Peyer's patch (tissue), 4 donors: ENCODE results near the gene FAM240A. TPM values are rescaled to one million over a fixed set of nuclear protein-coding genes. Genes with fewer than 3 reads are reported as not detected.

ENCODE experiments used
- DNase-seq, 3 donors: peaks; one replicate each; pipeline ENCODE4 v3.0.0-alpha.2; 2017 to 2019
- H3K27ac ChIP-seq, 4 donors: fragments of 200-600 bp; sonication (generic); one replicate each; pipeline ENCODE4 v1.5.1; 2016 to 2019
- H3K27me3 ChIP-seq, 2 donors: fragments of 200-600 bp; sonication (generic); one replicate each; pipeline ENCODE4 v1.5.1; 2019
- H3K36me3 ChIP-seq, 3 donors: fragments of 200-600 bp; sonication (generic); one replicate each; pipeline ENCODE4 v1.5.1; 2016 to 2019
- H3K4me1 ChIP-seq, 4 donors: fragments of 200-600 bp; sonication (generic); one replicate each; pipeline ENCODE4 v1.5.1; 2016 to 2019
- H3K4me3 ChIP-seq, 4 donors: fragments of 200-600 bp; sonication (generic); 1 replicate in 3 of 4; 2 replicates in 1 of 4; pipeline ENCODE4 v1.5.1; 2016 to 2019; ENCODE audit warnings: mild to moderate bottlenecking in 1 of 4
- H3K9me3 ChIP-seq, 4 donors: fragments of 200-600 bp; sonication (generic); one replicate each; pipeline ENCODE4 v1.5.1; 2016 to 2019; ENCODE audit warnings: mild to moderate bottlenecking in 1 of 4
- POLR2A ChIP-seq, 2 donors: fragments of 450-650 bp; IDR thresholded peaks; one replicate each; pipeline ENCODE4 v1.5.1; 2017; ENCODE audit warnings: antibody characterized with exemption in 2 of 2, mild to moderate bottlenecking in 2 of 2, moderate library complexity in 2 of 2
- total RNA-seq, 4 donors: library from RNA; depleted of rRNA; stranded (reverse); fragments of >200 nt; gene quantifications; one replicate each; pipeline ENCODE4 v1.1.0, GENCODE V29; 2016
- TF ChIP-seq, protein P1 (sequence below), 6 experiments: fragments of 450-650 bp in 4 of 6; fragments of 200-600 bp in 2 of 6; sonication (generic) in 1 of 6; IDR thresholded peaks; one replicate each; pipeline ENCODE4 v1.5.1; 2017 to 2019; ENCODE audit warnings: antibody characterized with exemption in 6 of 6, mild to moderate bottlenecking in 3 of 6, moderate library complexity in 1 of 6

Gene FAM240A
- total RNA-seq, 4 donors from 2014 or later = not detected

DNA sequence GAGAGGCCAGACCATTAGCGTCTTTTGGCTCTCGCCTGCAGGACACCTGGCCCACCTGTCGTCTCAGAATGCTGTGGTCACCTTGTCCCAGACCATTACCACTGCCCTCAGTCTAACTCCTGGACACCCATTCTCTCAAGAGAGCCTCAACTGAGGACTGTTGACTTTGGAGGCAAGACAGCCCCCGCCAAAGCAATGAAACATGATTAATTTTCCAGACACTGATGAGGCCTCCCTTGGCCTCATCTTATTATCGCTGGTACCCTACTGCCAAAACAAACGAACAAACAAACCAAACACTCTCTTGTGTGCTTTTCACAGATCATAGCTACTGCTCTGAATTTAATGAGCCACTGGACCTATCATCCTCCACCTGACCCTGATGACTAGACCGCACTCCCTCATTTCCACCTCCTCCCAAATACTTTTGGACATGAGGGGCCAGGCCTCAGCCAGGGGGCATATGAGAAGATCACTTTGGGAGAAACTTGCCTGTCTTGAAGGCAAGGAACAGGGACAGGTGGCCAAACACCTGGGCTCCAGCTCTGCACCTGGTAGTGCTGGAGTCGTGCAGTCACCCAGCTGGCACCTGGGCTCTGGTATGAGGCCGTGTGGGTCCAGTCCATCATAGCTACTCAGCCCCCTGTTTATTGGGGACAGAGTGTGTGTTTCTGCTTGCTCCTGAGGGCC is 53.6 kb downstream of the FAM240A start:
- H3K4me1 ChIP-seq = peaks cover 0 to 14% (median 0%) of the 10 kb centered on the region in 4 donors
- no peak overlapping the region for H3K4me3 ChIP-seq
- DNase-seq = peak in 1 of 3 donors; percentile 19
- no peaks in the 10 kb centered on the region for H3K36me3 ChIP-seq
- TF ChIP-seq, protein P1, sequence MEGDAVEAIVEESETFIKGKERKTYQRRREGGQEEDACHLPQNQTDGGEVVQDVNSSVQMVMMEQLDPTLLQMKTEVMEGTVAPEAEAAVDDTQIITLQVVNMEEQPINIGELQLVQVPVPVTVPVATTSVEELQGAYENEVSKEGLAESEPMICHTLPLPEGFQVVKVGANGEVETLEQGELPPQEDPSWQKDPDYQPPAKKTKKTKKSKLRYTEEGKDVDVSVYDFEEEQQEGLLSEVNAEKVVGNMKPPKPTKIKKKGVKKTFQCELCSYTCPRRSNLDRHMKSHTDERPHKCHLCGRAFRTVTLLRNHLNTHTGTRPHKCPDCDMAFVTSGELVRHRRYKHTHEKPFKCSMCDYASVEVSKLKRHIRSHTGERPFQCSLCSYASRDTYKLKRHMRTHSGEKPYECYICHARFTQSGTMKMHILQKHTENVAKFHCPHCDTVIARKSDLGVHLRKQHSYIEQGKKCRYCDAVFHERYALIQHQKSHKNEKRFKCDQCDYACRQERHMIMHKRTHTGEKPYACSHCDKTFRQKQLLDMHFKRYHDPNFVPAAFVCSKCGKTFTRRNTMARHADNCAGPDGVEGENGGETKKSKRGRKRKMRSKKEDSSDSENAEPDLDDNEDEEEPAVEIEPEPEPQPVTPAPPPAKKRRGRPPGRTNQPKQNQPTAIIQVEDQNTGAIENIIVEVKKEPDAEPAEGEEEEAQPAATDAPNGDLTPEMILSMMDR (IDR thresholded peaks at IDR 0.05) = no peak
- TF ChIP-seq POLR2A (IDR thresholded peaks at IDR 0.05) = no peak
- H3K27ac ChIP-seq = no peak overlapping the region
- H3K9me3 ChIP-seq = no peaks in the 10 kb centered on the region
- H3K27me3 ChIP-seq = no peaks in the 10 kb centered on the region

DNA sequence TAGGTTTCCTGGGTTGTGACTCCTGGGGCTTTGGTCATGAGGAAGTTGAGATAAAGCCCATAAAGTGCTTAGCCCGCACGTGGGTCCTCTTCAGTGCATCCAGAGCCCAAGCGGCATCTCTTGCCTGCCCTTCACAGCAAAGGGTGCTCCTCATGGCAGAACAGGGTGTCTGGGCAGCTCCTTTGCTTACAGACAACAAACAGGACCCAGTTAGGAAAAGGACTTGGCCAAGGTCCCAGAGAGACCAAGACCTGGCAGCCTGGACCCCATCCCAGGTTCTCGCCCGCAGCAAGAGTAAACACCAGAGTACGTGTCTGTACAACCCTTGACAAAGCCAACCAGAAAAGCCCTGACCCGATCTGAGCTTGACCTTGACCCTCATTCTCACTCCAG is 54.1 kb downstream of the FAM240A start:
- peaks cover 0 to 14% (median 0%) of the 10 kb centered on the region in 4 donors for H3K4me1 ChIP-seq
- no peaks in the 10 kb centered on the region for H3K27me3 ChIP-seq
- H3K36me3 ChIP-seq = no peaks in the 10 kb centered on the region
- H3K9me3 ChIP-seq = no peaks in the 10 kb centered on the region
- peak in 1 of 3 donors; percentile 27 for DNase-seq
- no peak overlapping the region for H3K4me3 ChIP-seq
- no peak overlapping the region for H3K27ac ChIP-seq
- TF ChIP-seq POLR2A (IDR thresholded peaks at IDR 0.05) = no peak
- TF ChIP-seq, protein P1 (IDR thresholded peaks at IDR 0.05) = no peak

GRCh38 chr3:46667061-46667621 is 54.8 kb downstream of the FAM240A start:
- TF ChIP-seq POLR2A (IDR thresholded peaks at IDR 0.05) = no peak
- TF ChIP-seq, protein P1 (IDR thresholded peaks at IDR 0.05) = no peak
- Histone ChIP-seq H3K4me3 (no peak overlapping the region), H3K36me3 (no peaks in the 10 kb centered on the region), H3K27me3 (no peaks in the 10 kb centered on the region), H3K4me1 (peaks cover 0 to 14% (median 0%) of the 10 kb centered on the region in 4 donors), H3K27ac (no peak overlapping the region), H3K9me3 (no peaks in the 10 kb centered on the region)
- peak in 1 of 3 donors; percentile 42 for DNase-seq

DNA sequence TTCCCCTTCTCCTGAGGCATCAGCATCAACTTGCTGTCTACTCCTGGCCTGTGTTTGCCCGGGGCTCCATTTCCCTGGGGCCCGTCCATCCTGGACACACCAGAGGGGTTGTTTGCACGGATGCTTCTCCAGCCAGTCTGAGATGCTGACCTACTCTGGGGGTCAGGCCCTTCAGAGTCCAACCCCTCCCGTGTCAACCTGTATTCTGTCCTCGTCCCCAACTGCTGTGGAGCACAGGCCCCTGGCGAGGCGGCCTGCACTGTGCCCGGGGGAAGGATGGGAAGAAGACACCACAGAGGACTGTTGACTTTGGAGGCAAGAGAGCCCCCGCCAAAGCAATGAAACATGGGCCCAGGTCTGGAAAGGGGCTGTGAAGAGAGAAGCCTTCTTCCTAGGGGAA is 55.3 kb downstream of the FAM240A start:
- Histone ChIP-seq H3K27ac (no peak overlapping the region), H3K4me1 (peaks cover 0 to 9% (median 0%) of the 10 kb centered on the region in 4 donors), H3K4me3 (no peak overlapping the region), H3K27me3 (no peaks in the 10 kb centered on the region), H3K9me3 (no peaks in the 10 kb centered on the region), H3K36me3 (no peaks in the 10 kb centered on the region)
- TF ChIP-seq, protein P1 (IDR thresholded peaks at IDR 0.05) = no peak
- TF ChIP-seq POLR2A (IDR thresholded peaks at IDR 0.05) = no peak
- DNase-seq = peak in 2 of 3 donors; percentile 25 to 44

DNA sequence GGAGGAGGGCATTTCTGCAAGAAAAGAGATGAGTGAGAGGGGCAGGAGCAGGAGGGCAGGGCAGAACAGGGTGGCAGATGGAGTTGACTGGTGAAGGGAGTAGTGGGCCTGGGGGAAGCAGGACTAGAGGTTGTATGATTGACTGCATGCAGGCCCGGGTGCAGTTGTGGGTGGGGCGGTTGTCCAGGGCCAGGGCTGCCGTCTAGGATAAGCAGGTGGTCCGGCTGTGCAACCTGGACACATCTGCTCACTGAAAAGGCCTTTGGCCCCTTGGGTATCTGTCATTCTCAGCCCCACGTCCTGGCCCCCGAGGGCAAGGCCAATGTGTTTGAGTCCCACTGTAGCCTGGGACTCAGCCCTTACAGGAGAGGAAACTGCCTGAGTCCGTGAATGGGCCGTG is 55.8 kb downstream of the FAM240A start:
- Histone ChIP-seq H3K27me3 (no peaks in the 10 kb centered on the region), H3K9me3 (no peaks in the 10 kb centered on the region), H3K4me3 (no peak overlapping the region), H3K4me1 (peaks cover 0 to 7% (median 0%) of the 10 kb centered on the region in 4 donors), H3K36me3 (no peaks in the 10 kb centered on the region), H3K27ac (no peak overlapping the region)
- peak in 2 of 3 donors; percentile 26 to 46 for DNase-seq
- TF ChIP-seq, protein P1 (IDR thresholded peaks at IDR 0.05) = no peak
- no peak for TF ChIP-seq POLR2A (IDR thresholded peaks at IDR 0.05)
